Activated CD4-positive, alpha-beta T cell treated with anti-CD3 and anti-CD28 coated beads, Interleukin-2, Interleukin-4, amounts not matched to agents 100 ng/mL and 50 ng/mL, durations not matched to agents 16 hours and 8 hours (primary cell): ENCODE data around the gene ZPR1.
A peak's percentile ranks its signal among the peaks of the same experiment; 100 is the strongest.
"Not testable (repeated sequence)": the region's sequence is repeated elsewhere in the genome, so short reads cannot be mapped to it uniquely, and the experiment has no call there.

Experiments
- DNase-seq: peaks from one replicate; pipeline ENCODE4 v3.0.0-alpha.2; 2020; ENCODE audit warnings: low spot score

Gene ZPR1

DNA sequence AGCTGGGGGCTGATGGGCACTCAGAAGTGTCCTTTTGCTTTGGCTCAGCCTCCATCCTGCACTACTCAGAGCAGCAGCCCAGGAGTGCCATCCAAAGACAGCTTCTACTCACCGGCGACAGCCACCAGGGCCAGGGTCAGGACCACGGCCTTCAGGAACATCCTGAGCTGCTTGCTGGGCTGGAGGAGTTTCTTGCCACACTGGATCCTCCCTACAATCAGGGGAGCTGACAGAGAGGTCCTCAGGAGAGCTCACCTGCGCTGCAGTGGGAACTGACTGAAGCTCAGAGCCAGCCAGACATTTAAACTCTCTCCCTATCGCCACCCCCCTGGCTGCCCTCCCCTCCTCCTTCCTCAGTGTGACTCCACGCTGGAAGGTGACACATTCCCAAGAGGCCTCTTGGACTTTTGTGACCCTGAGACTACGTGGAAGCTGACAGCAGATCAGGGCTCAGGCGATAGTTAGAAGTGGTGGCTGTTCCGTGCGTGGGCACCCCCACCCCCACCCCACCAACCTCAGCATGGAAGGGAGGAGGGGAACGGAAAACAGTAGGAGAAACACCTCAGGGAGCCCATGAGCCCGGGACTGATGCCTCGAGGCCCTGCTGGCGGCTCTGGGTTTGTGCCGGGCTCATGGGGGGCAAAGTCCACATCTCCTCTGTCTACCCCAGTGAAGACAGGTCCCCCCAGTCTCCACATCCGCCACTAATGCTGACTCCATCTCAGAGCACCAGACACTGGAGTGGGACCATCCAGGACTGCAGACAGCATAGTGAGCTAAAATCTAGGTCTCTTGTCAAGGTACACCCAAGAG, 35.4 kb upstream of the ZPR1 start, which contains the start of gene APOA4:
Gene APOA4 (minus strand): TSS at position 274 of the 813 bp plus-strand sequence. CDS start 113 bp downstream, at position 161.
- DNase-seq = no peak

DNA sequence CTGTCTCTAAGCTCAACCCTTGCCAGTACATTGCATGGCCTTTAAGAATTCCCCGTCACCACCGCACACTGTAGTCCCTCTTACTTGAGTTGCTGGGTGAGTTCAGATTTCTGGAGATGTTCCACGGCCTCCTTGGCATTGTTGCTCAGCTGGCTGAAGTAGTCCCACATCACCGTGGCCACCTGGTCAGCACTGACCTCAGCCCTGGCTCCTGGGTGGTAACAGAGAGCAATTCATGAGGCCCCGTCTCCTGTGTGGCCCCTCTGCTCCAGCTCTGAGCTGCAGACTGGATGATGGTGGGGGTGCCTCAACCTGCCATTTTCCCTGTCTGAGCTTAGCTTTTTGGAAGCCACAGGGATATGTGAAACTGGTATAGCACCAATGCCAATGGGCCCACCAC, 34.8 kb upstream of the ZPR1 start:
- no peak for DNase-seq

DNA sequence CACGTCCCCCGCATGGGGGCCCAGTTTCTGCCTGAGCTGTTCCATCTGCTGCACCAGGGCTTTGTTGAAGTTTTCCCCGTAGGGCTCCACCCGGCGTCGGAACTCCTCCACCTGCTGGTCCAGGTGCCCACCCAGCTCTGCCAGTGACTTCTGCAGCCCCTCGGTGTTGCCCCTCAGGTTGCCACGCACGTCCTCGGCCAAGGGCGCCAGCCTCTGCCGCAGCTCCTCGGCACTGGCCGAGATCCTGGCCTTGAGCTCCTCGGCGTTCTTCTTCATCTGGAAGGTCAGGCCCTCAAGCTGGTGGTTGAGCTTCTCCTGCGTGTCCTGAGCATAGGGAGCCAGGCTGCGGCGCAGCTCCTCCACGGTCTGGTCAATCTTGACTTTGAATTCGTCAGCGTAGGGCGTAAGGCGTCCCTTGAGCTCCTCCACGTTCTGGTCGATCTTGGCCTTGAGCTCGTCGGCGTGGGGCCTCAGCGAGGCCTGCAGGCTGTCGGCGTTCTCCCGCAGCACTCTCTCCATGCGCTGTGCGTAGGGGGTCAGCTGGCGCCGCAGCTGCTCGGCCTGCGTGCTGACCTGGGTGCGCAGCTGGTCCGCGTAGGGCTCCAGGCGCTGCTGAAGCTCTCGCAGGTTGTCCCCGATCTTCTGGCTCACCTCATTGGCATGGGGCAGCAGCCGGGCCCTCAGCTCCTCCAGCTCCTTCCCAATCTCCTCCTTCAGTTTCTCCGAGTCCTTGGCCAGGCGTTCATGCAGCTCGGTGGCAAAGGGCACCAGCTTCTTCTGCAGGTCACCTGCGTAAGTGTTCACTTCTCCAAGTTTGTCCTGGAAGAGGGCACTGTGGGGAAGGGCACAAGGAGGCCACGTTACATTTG, 33.5 kb upstream of the ZPR1 start:
- no peak for DNase-seq

DNA sequence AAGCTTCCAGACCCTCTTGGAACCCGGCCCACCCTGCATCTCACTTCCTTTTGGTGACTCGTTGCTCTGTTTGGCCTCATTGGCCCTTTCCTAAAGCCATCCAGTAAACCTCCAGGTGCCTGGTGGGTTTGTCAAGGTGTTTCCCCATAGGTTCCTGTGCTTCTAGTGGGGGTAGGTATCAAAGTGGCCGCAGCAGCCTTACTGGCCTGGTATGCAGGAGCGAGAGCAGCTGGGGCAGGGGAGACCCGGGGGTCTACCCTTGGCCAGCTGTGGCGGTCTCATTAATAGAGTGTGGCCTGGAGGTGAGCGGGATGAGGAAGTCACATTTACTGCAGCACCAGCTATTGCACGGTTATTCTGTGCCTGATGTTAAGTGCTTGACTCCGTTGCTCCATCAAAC, 31.2 kb upstream of the ZPR1 start:
- DNase-seq = no peak

DNA sequence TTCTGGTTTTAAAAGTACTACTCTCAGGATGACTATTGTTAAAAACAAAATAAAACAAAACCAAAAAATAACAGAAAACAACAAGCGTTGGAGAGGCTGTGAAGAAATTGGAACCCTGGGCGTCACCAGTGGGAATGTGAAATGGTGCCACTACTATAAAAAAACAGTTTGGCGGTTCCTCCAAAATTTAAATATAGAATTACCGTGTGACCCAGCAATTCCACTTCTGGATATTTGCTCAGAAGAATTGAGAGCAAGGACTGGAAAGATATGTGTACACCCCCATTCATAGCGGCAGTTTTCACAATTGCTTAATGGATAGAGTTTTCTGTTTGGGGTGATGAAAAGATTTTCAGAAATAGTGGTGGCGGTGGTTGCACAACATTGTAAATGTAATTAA, 26.7 kb upstream of the ZPR1 start:
- DNase-seq = no peak

DNA sequence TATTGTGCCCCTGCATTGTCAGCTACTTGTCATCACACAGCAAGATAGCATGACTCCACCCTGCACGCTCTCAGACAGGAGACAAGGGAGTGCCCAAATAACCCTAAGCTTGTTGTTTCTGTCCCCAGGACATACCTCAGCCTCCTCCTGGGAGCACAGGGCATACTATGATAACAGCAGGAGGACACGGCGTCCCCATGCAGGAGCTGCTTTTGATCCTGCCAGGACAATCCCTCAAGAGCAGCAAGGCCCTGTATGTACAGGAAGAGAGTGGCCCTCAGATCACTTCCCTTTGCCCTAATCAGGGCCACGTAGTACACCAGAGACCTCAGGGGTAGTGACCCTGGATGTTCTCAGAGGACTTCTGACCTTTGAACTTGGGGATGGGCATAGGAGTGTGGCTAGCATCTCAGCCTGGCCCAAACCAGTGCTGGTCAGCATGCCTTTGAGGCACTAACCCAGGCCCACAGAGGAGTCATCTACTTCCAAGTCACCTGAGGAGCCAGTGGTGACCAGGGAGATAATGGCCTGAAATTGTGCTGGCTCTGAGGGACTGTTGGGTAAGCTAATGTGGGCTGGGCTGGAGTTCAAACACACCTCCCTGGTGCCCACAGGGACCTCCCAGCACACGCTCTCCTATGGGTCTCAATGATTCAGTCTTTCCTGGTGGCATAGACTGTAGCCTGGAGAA, 26.1 kb upstream of the ZPR1 start:
- no peak for DNase-seq

DNA sequence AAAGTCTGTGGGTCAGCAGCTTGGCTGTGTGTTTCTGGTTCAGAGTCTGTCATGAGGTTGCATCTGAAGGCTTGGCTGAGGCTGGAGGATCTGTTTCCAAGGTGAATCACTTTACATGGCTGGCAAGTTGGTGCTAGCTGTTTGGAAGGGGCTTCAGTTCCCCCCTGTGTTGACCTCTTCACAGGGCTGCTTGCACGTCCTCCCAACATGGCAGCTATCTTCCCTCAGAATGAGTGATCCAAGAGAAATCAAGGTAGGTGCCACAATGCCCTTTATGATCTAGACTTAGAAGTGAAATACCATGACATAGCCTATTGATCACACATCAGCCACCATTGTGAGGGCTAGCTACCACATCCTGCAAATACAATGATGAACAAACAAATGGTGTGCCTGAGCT, 25.3 kb upstream of the ZPR1 start:
- no peak for DNase-seq

DNA sequence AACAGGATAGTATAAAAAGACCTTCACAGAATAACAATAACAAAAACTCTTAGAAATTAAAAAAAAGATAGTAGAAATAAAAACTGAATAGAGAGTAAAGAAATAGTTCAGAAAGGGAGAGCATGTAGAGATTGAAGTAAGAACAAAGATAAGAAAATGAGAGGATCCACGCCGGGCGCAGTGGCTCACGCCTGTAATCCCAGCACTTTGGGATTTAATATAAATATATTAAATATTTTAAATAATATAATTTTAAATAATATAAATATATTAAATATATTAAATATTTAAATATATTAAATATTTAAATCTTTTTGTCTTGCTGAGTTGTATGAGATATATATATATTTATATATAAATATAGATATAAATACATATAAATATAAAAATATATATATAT, 24.3 kb upstream of the ZPR1 start:
- DNase-seq = no peak

DNA sequence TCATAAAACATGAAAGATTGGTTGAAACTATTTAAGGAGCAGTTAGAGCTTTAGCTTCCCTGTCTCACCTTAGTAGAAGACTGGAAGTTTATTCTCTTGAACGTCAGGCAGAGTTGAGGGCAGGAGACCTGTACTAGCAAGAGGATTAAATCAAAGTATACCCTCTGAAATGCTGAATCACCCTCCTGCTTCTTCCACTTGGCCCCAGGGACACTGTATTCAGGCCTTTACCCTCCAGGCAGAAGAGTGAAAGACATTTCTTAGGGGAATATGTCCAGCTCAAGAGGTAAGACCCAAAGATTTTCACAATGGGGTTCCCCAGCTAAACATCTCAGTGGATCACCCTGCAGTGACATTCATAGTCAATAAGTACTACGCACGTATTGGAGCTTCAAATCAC, 23.4 kb upstream of the ZPR1 start:
- DNase-seq = no peak

DNA sequence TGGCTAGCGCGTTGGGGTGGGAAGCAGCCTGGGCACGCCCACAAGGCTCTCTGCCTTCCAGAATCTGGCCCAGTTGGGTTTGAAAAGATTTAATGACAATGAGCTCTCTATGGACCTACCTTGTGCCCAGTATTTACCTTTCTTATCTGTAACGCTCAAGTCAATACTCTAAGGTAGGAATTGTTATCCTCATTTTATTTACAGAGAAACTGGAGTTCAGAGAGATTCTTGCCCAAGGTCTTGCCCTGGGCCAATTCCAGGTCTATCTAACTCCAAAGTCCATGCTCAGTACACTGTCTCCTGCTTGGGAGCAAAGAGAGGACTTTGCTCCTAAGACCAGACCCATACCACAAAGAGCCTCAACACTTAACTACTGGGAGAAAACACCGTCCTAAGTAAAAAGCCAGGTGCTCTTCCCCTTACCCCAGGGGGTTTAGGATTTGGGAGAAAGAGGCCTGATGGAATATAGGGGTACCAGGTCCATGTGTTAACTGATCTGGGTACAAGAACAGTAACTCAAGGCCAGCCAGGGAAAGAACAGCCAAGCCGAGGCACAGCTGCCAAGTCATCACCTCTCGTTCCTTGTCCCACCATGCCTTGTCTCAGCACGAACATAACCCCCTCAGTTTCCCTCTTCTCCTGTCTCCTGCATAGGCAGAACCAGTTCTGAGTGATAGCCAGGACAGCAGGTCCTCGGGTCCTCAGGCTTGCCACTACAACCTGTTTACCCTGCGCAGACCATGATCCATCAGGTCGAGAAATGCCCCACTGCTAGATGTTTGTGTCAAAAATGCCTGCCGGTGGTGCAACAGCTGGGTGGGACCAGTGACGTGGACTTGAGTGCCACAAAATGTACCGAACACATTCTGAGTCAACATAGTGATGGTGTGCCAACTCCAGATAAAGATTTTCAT, 20.7 kb upstream of the ZPR1 start:
- DNase-seq = no peak

DNA sequence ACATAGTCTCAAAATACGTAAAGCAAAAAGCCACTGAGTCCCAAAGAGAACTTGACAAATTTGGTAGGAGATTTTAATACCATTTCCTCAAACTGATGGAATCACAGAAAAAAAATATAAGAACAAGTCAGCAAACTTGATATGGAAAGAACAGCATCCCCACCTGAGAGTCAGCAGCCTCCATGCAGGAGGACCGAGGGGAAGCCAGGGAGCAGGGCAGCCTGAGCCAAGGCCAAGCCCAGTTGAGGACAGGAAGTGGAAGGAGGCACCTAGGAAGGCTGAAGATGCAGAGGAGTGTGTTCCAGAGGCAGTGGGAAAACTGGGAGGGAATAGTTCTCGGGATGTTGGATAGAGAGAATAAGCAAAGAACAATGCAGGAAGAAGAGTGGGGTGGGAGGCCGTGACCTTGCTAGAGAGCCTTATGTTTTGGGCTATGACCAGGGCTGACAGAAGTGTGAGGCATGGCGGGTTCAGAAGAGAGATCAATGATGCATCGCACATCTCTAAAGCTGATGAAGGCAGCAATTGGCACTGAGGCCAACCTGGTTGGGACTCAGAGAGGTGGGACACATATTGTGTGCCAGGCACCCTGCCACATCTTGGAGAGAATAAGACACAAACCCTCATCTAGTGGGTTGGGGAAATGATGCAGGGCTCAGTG, 19.9 kb upstream of the ZPR1 start:
- DNase-seq = no peak

DNA sequence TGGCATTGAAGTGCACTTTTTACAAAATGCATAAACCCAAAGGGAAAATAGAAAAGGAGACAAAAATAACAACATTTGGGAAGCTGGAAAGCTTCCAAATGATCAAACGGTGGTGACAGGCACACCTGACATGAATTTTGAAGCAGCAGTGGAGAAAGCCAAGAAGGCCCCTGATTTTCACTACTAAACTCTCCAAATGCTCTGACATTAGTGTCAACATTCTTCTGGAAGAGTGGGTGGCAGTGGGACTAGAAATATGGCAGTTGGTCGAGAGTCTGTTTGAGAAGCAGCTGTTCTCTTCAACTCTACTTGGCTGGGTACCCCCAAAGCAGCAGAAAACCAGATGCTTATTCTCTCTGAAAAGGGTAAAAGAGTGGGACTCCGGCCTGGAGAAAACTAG, 16.2 kb upstream of the ZPR1 start:
- DNase-seq = no peak

DNA sequence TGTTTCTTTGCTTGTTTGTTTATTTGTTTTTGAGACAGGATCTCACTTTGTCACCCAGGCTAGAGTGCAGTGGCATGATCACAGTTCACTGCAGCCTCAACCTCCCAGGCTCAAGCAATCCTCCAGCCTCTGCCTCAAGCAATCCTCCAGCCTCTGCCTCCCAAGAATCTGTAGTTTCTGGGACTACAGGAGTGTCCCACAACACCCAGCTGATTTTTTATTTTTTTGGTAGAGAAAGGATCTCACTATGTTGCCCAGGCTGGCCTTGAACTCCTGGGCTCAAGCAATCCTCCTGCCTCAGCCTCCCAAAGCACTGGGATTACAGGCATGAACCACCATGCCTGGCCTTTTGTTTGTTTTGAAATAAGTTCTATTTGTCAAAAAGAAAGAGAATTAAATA, 13.8 kb upstream of the ZPR1 start:
- DNase-seq = not testable (repeated sequence)

DNA sequence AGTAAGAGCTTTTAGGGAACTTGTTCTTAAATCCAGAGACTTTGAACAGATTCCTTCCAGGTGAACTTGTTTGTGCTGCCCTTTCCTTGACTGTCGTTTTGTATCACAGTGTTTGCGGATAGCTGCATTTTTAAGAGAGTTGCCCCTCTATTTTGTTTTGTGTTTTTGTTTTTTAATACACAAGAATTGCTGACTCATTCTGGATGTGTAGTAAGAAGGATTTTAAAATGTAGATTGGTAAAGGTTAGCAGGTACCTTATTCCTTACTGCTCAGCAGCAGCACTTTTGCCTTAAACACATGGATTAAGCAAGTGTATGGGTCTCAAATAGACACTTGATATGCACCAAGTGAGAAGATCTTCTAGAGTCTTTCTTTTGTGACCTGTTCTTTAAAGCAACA, 12.8 kb upstream of the ZPR1 start:
- no peak for DNase-seq

DNA sequence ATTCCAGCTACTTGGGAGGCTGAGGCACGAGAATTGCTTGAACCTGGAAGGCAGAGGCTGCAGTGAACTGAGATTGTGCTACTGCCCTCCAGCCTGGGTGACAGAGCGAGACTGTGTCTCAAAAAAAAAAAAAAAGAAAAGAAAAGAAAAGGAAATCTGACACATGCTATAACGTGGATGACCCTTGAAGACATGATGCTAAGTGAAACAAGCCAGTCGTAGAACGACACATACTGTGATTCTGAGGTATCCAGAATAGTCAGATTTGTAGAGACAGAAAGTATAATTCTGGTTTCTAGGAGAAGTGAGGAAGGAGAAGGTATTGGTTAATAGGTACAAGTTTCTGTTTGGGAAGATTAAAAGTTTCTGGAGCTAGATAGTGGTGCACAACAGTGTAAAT, 10.5 kb upstream of the ZPR1 start:
- peak; percentile 34 for DNase-seq

DNA sequence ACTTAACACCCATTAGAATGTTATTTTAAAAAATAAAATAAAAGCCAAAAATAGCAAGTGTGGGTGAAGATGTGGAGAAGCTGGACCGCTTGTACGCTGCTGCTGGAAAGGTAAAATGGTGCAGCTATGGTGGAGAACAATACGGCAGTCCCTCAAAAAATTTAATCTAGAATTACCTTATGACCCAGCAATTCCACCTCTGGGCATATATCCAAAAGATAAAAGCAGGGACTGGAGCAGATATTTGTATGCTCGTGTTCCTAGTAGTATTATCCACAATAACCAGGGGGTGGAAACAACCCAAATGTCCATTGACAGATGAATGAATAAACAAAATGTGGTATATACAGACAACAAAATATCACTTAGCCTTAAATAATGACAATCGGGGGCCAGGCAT, 10.0 kb upstream of the ZPR1 start:
- no peak for DNase-seq

DNA sequence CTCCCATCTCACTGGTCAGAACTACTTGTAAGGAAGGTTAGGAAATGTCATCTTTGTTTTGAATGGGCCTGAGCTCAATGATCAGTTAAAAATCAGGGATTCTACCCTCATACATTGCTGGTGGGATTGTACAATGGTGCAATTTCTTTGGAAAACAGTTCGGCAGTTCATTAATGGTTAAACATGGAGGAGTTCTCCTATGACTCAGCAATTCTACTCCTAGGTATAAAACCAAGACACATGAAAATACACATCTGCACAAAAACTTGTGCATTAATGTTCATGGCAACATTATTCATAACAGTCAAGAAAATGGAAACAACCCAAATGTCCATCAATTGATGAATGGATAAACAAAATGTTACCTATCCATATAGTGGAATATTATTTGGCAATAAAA, 8.7 kb upstream of the ZPR1 start:
- DNase-seq = no peak

DNA sequence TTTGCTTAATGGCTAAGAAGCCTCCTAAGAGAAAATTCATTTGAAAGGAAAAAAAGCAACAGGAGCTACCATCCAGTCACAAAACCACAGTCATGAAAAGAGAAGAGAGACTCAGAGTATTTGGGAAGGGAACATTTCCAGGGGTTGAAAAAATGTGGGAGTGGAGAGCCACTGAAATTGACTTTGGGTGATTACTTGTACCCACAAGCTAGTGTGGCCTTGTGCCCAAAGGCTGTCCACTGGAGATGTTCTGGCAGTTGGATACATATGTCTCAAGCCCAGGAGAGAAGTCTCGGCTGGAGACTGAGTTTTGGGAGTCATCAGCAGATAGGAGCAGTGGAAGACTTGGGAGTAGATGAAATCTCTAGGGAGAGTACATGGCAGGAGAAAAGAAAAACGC, 7.0 kb upstream of the ZPR1 start:
- no peak for DNase-seq

DNA sequence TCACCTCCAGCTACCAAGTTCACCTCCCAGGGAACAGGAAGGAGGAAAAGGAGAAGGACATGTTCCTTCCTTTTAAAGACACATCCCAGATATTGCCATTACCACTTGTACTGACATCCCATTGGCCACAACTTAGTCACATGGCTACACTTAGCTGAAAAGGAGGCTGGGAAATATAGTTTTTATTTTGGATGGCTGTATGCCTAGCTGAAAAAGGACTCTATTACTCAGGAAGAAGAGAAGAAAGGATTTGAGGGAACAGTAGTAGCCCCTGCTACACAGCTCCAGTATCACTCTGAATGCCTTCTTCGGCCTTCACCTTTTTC, 5.9 kb upstream of the ZPR1 start:
- no peak for DNase-seq

DNA sequence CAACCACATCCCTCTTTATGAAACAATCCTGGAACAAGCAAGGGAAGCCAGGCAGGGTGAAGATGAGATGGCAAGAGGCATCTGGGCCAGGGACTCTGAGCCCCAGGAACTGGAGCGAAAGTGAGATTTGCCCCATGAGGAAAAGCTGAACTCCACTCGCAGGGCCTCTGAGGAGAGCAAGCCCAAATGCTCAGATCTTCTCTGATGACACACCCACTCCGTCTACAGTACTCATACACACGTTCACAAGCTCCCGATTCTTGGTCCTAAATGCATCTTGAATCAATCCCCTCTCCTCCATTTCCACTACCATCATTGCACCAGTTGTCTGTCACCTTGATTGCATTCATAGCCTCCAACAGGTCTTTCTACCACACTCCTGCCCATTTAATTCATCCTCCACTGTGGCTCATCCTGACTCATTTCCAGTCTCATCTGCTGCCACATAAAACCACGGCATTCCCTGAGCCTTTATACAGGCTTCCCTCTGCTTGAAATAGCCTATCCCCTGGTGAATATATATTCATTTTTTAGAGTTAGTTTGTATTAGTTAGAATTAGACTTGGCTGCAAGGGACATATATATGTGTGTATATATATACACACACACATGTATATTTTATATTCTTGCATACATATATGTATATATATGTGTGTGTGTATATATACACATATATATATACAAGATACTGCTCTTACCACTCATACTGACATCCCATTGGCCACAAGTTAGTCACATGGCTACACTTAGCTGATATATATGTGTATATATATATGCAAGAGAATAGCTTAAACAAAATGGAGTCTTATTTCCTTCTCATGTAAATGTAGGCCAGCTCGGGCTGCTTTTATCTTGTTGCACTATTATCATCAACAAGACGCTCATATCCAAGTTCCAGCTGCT, 5.3 kb upstream of the ZPR1 start:
- DNase-seq = no peak
